GM19193 (cell line): ENCODE data around the gene LAMA5.

Source experiments
- POLR2A ChIP-seq: IDR thresholded peaks from 4 replicates; pipeline ENCODE4 v1.6.1; 2011; ENCODE audit not compliant: insufficient read depth, insufficient read length; ENCODE audit errors: extremely low read depth

LAMA5 gene

DNA sequence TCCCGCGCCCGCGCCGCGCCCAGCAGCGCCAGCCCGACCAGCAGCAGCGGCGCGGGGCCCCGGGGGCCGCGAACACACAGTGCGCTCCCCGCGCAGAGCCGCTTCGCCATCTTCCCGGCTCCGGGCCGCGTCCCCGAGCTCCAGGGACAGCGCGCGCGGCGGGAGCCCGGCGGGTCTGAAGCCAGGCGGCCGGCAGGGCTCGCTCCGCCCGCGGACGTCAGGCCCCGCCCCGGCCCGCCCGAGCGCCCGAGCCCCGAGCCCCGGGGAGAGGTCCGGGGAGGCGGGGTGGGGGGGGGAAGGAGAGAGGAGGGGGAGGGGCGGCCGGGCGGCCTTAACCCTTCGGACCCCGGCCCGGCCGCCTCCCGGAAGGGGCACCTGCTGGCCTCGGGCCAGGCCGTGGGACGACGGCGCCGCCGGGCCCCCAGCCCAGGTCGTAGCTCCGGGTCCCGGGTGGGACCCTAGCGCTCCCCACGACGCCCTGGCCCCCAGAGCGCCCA lies at the start of gene LAMA5:
LAMA5 (minus strand) TSS at position 177 of the 497 bp plus-strand sequence; CDS start at position 110, 67 bp downstream.
- no peak for TF ChIP-seq POLR2A

GRCh38 chr20:62415354-62416111 lies 48.4 kb upstream of the LAMA5 start:
- TF ChIP-seq POLR2A = no peak

- TF ChIP-seq POLR2A = no peak
These were observed 46.9 kb upstream of the LAMA5 start for GRCh38 chr20:62413896-62414481.

GRCh38 chr20:62413025-62413570 lies 46.0 kb upstream of the LAMA5 start:
- TF ChIP-seq POLR2A = no peak

- TF ChIP-seq POLR2A = no peak
These were observed 45.3 kb upstream of the LAMA5 start for GRCh38 chr20:62412194-62413024.

- TF ChIP-seq POLR2A = no peak
These were observed 44.5 kb upstream of the LAMA5 start for GRCh38 chr20:62411479-62412193.

GRCh38 chr20:62410746-62411478 lies 43.8 kb upstream of the LAMA5 start:
- TF ChIP-seq POLR2A = no peak

GRCh38 chr20:62409931-62410745 lies 43.0 kb upstream of the LAMA5 start:
- TF ChIP-seq POLR2A = no peak

DNA sequence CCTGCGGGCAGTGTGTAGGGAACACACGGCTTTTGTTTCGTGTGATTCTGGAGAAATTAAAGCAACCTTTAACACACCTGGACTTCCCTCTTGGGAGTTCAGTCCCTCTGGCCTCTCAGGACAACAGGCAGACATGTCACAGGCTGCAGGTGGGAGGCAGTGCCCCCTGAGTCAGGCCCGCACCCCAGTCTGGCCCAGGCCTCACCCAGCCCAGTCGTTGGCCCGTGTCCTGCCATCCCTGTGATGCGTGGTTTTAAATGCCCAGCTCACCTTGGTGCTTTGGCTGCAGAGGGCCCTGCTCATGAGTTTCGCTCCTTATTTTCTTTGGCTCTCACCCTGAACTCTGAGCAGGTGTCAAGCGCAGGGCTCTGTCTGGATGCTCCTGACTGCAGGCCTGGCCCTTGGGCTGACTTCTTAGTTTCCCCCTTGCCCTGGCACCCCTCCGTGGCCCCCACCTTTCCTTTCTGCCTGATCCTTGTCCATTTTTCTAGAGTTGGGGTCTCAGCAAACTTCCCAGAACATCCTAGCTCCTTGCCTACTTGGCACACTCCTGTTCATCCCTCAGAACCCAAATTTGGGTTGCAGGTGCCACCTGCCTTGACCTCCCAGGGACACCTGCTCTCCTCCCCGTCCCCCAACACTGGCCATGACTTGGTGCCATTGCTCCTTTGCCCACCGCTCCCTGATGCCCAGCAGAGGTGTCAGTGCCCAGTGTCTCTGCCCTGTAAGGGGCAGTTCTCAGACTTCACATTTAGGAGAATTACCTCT lies 42.2 kb upstream of the LAMA5 start:
- no peak for TF ChIP-seq POLR2A

GRCh38 chr20:62408640-62409039 lies 41.5 kb upstream of the LAMA5 start:
- TF ChIP-seq POLR2A = no peak

DNA sequence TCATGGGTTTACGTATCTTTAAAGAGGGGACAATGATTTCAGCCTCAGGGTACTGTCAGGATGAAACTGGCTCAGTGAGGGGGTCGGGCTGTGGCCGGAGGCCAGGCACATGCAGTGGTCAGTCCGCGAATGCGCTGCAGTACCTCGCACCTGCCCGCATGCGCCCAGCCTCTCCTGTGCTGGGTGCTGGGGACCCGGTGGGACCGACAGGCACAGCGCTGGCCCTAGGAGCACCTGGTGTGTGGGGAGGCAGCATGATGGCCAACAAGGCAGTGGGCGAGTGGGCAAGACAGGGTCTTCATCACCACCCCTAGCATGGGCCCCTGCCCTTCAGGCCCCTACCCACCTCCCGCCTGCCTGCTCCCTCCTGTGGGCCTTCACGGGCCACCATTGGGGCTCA lies 40.9 kb upstream of the LAMA5 start:
- no peak for TF ChIP-seq POLR2A
